Right lobe of liver (tissue), 6 donors: ENCODE data around the gene APMAP. TPM values are rescaled to one million over a fixed set of nuclear protein-coding genes. Genes with fewer than 3 reads are reported as not detected.
A peak's percentile ranks its signal among the peaks of the same experiment; 100 is the strongest.

Experiments used
- ATAC-seq, 4 donors: fragments of 200-7000 bp; cut with Tn5 transposase; one replicate each; pipeline ENCODE4 v1.9.1; 2020; ENCODE audit warnings: mild to moderate bottlenecking in 4 of 4, moderate library complexity in 4 of 4
- DNase-seq, 3 donors: peaks; one replicate each; pipeline ENCODE4 v3.0.0-alpha.2; 2020
- H3K27ac ChIP-seq, 3 donors: fragments of 200-600 bp; one replicate each; pipeline ENCODE4 v1.8.0; 2022
- H3K27me3 ChIP-seq, 2 donors: fragments of 200-600 bp; one replicate each; pipeline ENCODE4 v1.8.0; 2022
- H3K36me3 ChIP-seq, 4 donors: fragments of 200-600 bp; sonication (generic) in 1 of 4; one replicate each; pipeline versions ENCODE4 v1.5.1 to v1.8.0; 2017 to 2022; ENCODE audit warnings: control low read depth in 1 of 4
- H3K4me1 ChIP-seq, 4 donors: fragments of 200-600 bp; sonication (generic) in 1 of 4; one replicate each; pipeline versions ENCODE4 v1.5.1 to v1.8.0; 2017 to 2022; ENCODE audit warnings: control low read depth in 1 of 4
- H3K4me3 ChIP-seq, 3 donors: fragments of 200-600 bp; one replicate each; pipeline ENCODE4 v1.8.0; 2022
- H3K9me3 ChIP-seq, 4 donors: fragments of 200-600 bp; sonication (generic) in 1 of 4; one replicate each; pipeline versions ENCODE4 v1.5.1 to v1.8.0; 2017 to 2022; ENCODE audit warnings: control low read depth in 1 of 4
- CTCF ChIP-seq, 4 donors: fragments of 200-600 bp in 3 of 4; fragments of 450-650 bp in 1 of 4; IDR thresholded peaks; one replicate each; pipeline versions ENCODE4 v1.5.1 to v1.8.0; 2016 to 2022; ENCODE audit warnings: antibody characterized with exemption in 4 of 4, mild to moderate bottlenecking in 2 of 4
- POLR2A ChIP-seq: fragments of 450-650 bp; IDR thresholded peaks from one replicate; pipeline ENCODE4 v1.6.1; 2017; ENCODE audit warnings: antibody characterized with exemption, mild to moderate bottlenecking
- WGBS: methylation state at CpG from one replicate; pipeline ENCODE4 v1.1.6; 2018; ENCODE audit warnings: low coverage, low lambda C conversion rate; ENCODE audit not compliant: insufficient coverage; ENCODE audit errors: missing lambda C conversion rate; 5-methylcytosine and 5-hydroxymethylcytosine counted together
- intact Hi-C, 2 donors: fragments of 100-400 bp; cut with DNase I; formaldehyde crosslinking; loops; one replicate each; pipeline versions ENCODE4 v1.11.2 to v1.14.1; 2022
- small RNA-seq, 2 experiments: library from RNA; depleted of rRNA; stranded (forward); fragments of <200 nt; gene quantifications; one replicate each; pipeline ENCODE3, GENCODE V24; 2016
- total RNA-seq, 6 experiments: library from RNA; depleted of rRNA in 2 of 6; stranded (reverse); fragments of >200 nt in 2 of 6; fragmentation: NEBNext Ultra II Directional in 3 of 6; extraction: Animal tissue kit (Norgen Biotek cat#: 25700) in 3 of 6; gene quantifications; one replicate each; pipeline versions ENCODE4 v1.1.0 to v1.2.4, GENCODE V29; 2016 to 2023
- donor health status: DM: no; HTN: yes; CAD: no.
- donor health status: DM: no; HTN: no; CAD: no.
- donor health status: DM: no; HTN: no; CAD: no.
- donor health status: DM: no; HTN: yes; CAD: no.
- donor health status: DM: no; HTN: yes; CAD: no.

Gene APMAP
- total RNA-seq, 6 experiments from 2014 or later: 130 to 210 (median 140) TPM

DNA sequence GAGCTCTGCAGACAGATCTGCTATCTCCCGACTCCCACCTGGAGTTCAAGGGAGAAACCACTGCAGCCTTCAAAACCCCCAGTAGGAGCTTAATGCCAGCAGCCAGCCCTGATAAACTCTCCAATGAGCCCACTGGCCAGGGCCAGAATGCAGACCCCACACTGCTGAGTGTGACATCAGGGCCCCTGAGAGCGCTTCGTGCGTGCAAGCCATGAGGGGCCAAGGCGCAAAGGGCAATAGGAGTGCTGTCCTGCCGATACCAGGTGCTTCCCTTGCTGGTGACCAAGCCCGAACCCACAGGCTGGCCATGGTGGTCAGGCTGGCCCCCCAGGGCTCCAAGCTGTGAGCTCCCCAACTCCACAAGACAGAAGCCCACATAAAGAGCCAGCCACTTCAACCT lies 76.7 kb downstream of the APMAP start:
- TF ChIP-seq POLR2A: no peak
- no peak for TF ChIP-seq CTCF (IDR thresholded peaks at IDR 0.05)
- no peaks in the 10 kb centered on the region for H3K36me3 ChIP-seq
- H3K4me1 ChIP-seq: no peaks in the 10 kb centered on the region
- H3K27ac ChIP-seq: no peak overlapping the region
- ATAC-seq: no peak
- WGBS: no CpG with 5 or more reads among the region's 7 CpGs
- no peaks in the 10 kb centered on the region for H3K27me3 ChIP-seq
- no peak overlapping the region for H3K4me3 ChIP-seq
- intact Hi-C loops: loop anchor here in 1 of 2 donors (10.0 kb wide), 1 partner anchor 751 kb away; no protein-coding TSS in a partner anchor
- H3K9me3 ChIP-seq: no peaks in the 10 kb centered on the region
- DNase-seq: no peak

- 83% methylated on average over 7 of the region's 9 CpGs for WGBS
- no peak for ATAC-seq
- intact Hi-C loops: loop anchor here in 1 of 2 donors (10.0 kb wide), 1 partner anchor 751 kb away; no protein-coding TSS in a partner anchor
- H3K4me1 ChIP-seq: no peaks in the 10 kb centered on the region
- no peaks in the 10 kb centered on the region for H3K36me3 ChIP-seq
- TF ChIP-seq CTCF (IDR thresholded peaks at IDR 0.05): no peak
- H3K4me3 ChIP-seq: no peak overlapping the region
- DNase-seq: no peak
- no peaks in the 10 kb centered on the region for H3K27me3 ChIP-seq
- H3K27ac ChIP-seq: no peak overlapping the region
- H3K9me3 ChIP-seq: no peaks in the 10 kb centered on the region
Observed at GRCh38 chr20:24915440-24915839, 77.1 kb downstream of the APMAP start.

- 65% methylated on average over 8 of the region's 14 CpGs for WGBS
- ATAC-seq: peak in 1 of 4 donors; percentile 5
- no peaks in the 10 kb centered on the region for H3K27me3 ChIP-seq
- no peaks in the 10 kb centered on the region for H3K9me3 ChIP-seq
- DNase-seq: no peak
- H3K4me1 ChIP-seq: no peaks in the 10 kb centered on the region
- no peaks in the 10 kb centered on the region for H3K36me3 ChIP-seq
- no peak overlapping the region for H3K4me3 ChIP-seq
- TF ChIP-seq POLR2A: no peak
- no peak for TF ChIP-seq CTCF (IDR thresholded peaks at IDR 0.05)
- no peak overlapping the region for H3K27ac ChIP-seq
- intact Hi-C loops: loop anchor here in 1 of 2 donors (10.0 kb wide), 1 partner anchor 750 kb away; no protein-coding TSS in a partner anchor
Observed at GRCh38 chr20:24914388-24915241, 77.9 kb downstream of the APMAP start.

- DNase-seq (no peak), ATAC-seq (no peak)
- no peak overlapping the region for H3K27ac ChIP-seq
- WGBS: 80% methylated on average over 3 of the region's 9 CpGs
- H3K4me3 ChIP-seq: no peak overlapping the region
- H3K36me3 ChIP-seq: no peaks in the 10 kb centered on the region
- H3K27me3 ChIP-seq: no peaks in the 10 kb centered on the region
- TF ChIP-seq POLR2A: no peak
- TF ChIP-seq CTCF (IDR thresholded peaks at IDR 0.05): no peak
- H3K4me1 ChIP-seq: no peaks in the 10 kb centered on the region
- peaks cover 0 to 5% (median 0%) of the 10 kb centered on the region in 4 donors for H3K9me3 ChIP-seq
- intact Hi-C loops: loop anchor here in 1 of 2 donors (10.0 kb wide), 1 partner anchor 748 kb away; no protein-coding TSS in a partner anchor
Observed at GRCh38 chr20:24913076-24913628, 79.4 kb downstream of the APMAP start.

Small RNAs within 50 kb of the gene (small RNA-seq; reads per million reads assigned to genes)
- 0 reads per million in 2 experiments for gene RNU6-1257P

Other genes with a start within 250 kb of the APMAP start
- 1 to 10 TPM; 1.1 to 4.6 (median 1.5) TPM for gene CST7, start 43.5 kb downstream of the APMAP start, total RNA-seq
- gene ACSS1, start 65.4 kb upstream of the APMAP start, total RNA-seq: 1 to 10 TPM; 3.5 to 9.1 (median 6.3) TPM
- gene VSX1, start 89.4 kb upstream of the APMAP start, total RNA-seq: under 1 TPM in 2 of 6 experiments, not detected in 4; 0.25 to 0.73 TPM
- 10 to 100 TPM; 28.8 to 48.4 (median 34.6) TPM for gene ENTPD6, start 203.0 kb upstream of the APMAP start, total RNA-seq